Measurements from ENCODE around the gene EIF2D. TPM values are rescaled to one million over a fixed set of nuclear protein-coding genes. Genes with fewer than 3 reads are reported as not detected.
A peak's percentile ranks its signal among the peaks of the same experiment; 100 is the strongest.
"Not testable (repeated sequence)": the region's sequence is repeated elsewhere in the genome, so short reads cannot be mapped to it uniquely, and the experiment has no call there.

The EIF2D gene
- total and polyA plus RNA-seq, 7 donors, result 21.4 to 41.8 (median 35.7) TPM

DNA sequence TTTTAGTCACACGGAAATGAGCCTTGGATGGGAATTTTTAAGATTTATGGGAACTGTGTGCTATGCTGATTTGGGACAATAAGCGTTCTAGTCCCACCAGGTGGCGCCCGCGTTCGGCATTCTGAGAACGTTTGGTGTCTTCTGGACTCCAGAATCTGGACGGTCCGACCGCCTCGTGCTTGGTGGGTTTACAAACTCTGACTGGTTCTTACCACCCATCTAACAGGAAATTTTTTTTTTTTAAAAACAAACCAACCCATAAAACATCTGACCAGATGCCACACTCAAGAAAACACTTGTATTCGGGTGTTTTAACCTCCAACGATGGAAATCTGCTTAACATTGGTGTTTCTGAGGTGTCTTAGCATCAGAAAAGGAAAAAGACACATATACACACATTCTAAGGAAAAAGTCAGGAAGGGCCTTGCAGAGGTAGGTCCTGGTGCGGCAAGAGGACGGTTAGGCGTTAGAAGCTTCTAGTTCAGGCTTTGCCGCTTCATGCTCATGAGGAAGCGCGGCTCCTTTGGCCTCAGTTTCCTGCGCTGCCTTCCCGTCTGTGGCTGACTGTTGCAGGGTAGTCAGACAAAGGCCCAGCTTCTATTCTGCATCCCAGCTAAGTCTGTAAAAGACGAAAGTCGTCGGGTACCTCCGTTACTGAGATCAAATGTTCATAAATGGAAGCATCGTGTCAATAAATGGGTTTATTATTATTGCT, 22.3 kb upstream of the EIF2D start:
- DNase-seq (peak; percentile 95 to 96), ATAC-seq (peak; percentile 72 to 89 (median 74))
- peaks cover 18% of the 10 kb centered on the region for H3K4me1 ChIP-seq
- WGBS, 3 donors, result 11 to 15% (median 11%) methylated on average over 26 of the region's 26 CpGs
- peak overlapping the region; percentile 73 for H3K27ac ChIP-seq
- peak overlapping the region; percentile 97 for H3K4me3 ChIP-seq
- no peaks in the 10 kb centered on the region for H3K27me3 ChIP-seq (ENCODE audit: insufficient read depth in 3 of 3, low read length in 2 of 3)
- TF ChIP-seq CTCF (IDR thresholded peaks at IDR 0.05), result peak; percentile 88
- no peaks in the 10 kb centered on the region for H3K36me3 ChIP-seq (ENCODE audit: insufficient read depth in 1 of 2, low read depth in 1 of 2)
- intact Hi-C loops (cut with DNase I), result loop anchor here (1.0 to 10.0 kb wide), 8 partner anchors 24 to 350 kb away; no protein-coding TSS in a partner anchor
- no peaks in the 10 kb centered on the region for H3K9me3 ChIP-seq

GRCh38 chr1:206633708-206634121, 21.4 kb upstream of the EIF2D start:
- Histone ChIP-seq H3K9me3 (no peaks in the 10 kb centered on the region), H3K4me1 (peaks cover 18% of the 10 kb centered on the region), H3K27me3 (ENCODE audit: insufficient read depth in 3 of 3, low read length in 2 of 3) (no peaks in the 10 kb centered on the region), H3K27ac (no peak overlapping the region), H3K36me3 (ENCODE audit: insufficient read depth in 1 of 2, low read depth in 1 of 2) (no peaks in the 10 kb centered on the region), H3K4me3 (no peak overlapping the region)
- 48 to 61% (median 55%) methylated on average over 9 of the region's 9 CpGs for WGBS, 3 donors
- intact Hi-C loops (cut with DNase I), result loop anchor here (1.0 to 10.0 kb wide), 9 partner anchors 25 to 351 kb away; no protein-coding TSS in a partner anchor
- ATAC-seq (peak in 1 of 4 donors; percentile 4), DNase-seq (no peak)
- no peak for TF ChIP-seq CTCF (IDR thresholded peaks at IDR 0.05)

DNA sequence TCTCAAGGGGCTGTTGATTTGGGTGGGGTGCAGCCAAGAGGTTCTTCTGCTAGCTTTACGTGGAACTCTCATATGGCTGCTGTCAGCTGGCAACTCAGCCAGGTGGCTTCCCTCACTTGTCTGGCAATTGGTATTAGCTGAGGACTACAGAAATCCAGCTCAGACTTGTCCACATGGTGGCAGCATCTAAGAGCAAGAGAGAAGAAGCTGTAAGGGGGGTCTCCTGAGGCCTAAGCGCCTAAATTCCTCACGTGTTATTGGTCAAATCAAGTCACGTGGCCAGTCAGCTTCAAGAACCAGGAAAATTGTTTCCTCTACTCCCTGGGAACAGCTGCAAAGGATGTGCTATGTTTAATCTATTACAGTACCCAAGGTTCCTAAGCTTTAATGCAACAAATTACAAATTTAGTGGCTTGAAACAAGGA, 18.8 kb upstream of the EIF2D start:
- ATAC-seq, result no peak
- peak; percentile 50 for TF ChIP-seq CTCF (IDR thresholded peaks at IDR 0.05)
- intact Hi-C loops (cut with DNase I), result loop anchor here (5.0 to 10.0 kb wide), 5 partner anchors 176 to 354 kb away; no protein-coding TSS in a partner anchor
- no peaks in the 10 kb centered on the region for H3K27me3 ChIP-seq (ENCODE audit: insufficient read depth in 3 of 3, low read length in 2 of 3)
- H3K4me3 ChIP-seq, result no peak overlapping the region
- peak; percentile 36 to 53 for DNase-seq
- H3K9me3 ChIP-seq, result no peaks in the 10 kb centered on the region
- no peak overlapping the region for H3K27ac ChIP-seq
- H3K4me1 ChIP-seq, result peaks cover 10% of the 10 kb centered on the region
- H3K36me3 ChIP-seq (ENCODE audit: insufficient read depth in 1 of 2, low read depth in 1 of 2), result no peaks in the 10 kb centered on the region
- WGBS, 3 donors, result 12 to 22% (median 18%) methylated on average over 4 of the region's 4 CpGs

- DNase-seq (no peak), ATAC-seq (no peak)
- Histone ChIP-seq H3K9me3 (no peaks in the 10 kb centered on the region), H3K4me3 (no peak overlapping the region), H3K4me1 (no peaks in the 10 kb centered on the region), H3K36me3 (ENCODE audit: insufficient read depth in 1 of 2, low read depth in 1 of 2) (no peaks in the 10 kb centered on the region), H3K27ac (no peak overlapping the region), H3K27me3 (ENCODE audit: insufficient read depth in 3 of 3, low read length in 2 of 3) (no peaks in the 10 kb centered on the region)
- WGBS, 3 donors, result 0 to 61% (median 0%) methylated on average over 1 of the region's 1 CpG
- TF ChIP-seq CTCF (IDR thresholded peaks at IDR 0.05), result no peak
- intact Hi-C loops (cut with DNase I), result no loop called here
Measured at GRCh38 chr1:206628916-206629315, 16.7 kb upstream of the EIF2D start.

DNA sequence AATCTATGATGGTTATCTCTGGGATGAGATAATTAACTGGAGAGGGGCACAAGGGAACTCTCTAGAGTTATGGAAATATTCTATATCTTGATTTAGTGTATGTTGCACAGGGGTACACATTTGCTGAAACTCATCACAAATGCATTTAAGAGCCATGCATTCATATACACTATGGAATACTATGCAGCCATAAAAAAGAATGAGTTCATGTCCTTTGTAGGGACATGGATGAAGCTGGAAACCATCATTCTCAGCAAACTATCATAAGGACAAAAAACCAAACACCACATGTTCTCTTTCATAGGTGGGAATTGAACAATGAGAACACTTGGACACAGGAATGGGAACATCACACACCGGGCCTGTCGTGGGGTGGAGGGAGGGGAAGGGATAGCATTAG, 14.1 kb upstream of the EIF2D start:
- H3K27ac ChIP-seq; H3K27me3 ChIP-seq (ENCODE audit: insufficient read depth in 3 of 3, low read length in 2 of 3); H3K9me3 ChIP-seq; H3K4me1 ChIP-seq; DNase-seq; H3K36me3 ChIP-seq (ENCODE audit: insufficient read depth in 1 of 2, low read depth in 1 of 2); ATAC-seq; H3K4me3 ChIP-seq; intact Hi-C loops (cut with DNase I): not testable (repeated sequence)
- WGBS, 3 donors, result 96 to 100% (median 100%) methylated on average over 2 of the region's 2 CpGs
